ENCODE results near the gene ABCA2. TPM values are rescaled to one million over a fixed set of nuclear protein-coding genes. Genes with fewer than 3 reads are reported as not detected.

Gene ABCA2
- polyA plus RNA-seq, 1 experiment = 16.0 TPM

- no peaks in the 10 kb centered on the region; the same call in 1 of the 2 replicates for H3K27me3 ChIP-seq (ENCODE audit: control insufficient read depth, insufficient read depth, low read length)
- no peaks in the 10 kb centered on the region for H3K36me3 ChIP-seq (ENCODE audit: control insufficient read depth, insufficient read depth, low read length)
- TF ChIP-seq CTCF (IDR thresholded peaks at IDR 0.05; ENCODE audit: insufficient read depth, low read depth, low read length) = no peak
- ChIA-PET POLR2A (no interaction called here), CTCF (interaction anchor here (0.8 to 2.8 kb wide), 5 partner anchors 11 to 76 kb away, joined by 3 to 8 read pairs (median 3); partner anchors contain the start of gene FBXW5)
- H3K4me3 ChIP-seq (ENCODE audit: low read depth, low read length) = no peak overlapping the region
- no peak for DNase-seq (ENCODE audit: low read depth)
Observed at GRCh38 chr9:136958898-136959850, 68.9 kb downstream of the ABCA2 start.

GRCh38 chr9:136958473-136958872 lies 69.6 kb downstream of the ABCA2 start:
- DNase-seq (ENCODE audit: low read depth) = no peak
- POLR2A ChIA-PET = no interaction called here

GRCh38 chr9:136957901-136958300 lies 70.1 kb downstream of the ABCA2 start:
- Histone ChIP-seq H3K27me3 (ENCODE audit: control insufficient read depth, insufficient read depth, low read length) (no peaks in the 10 kb centered on the region; the same call in 1 of the 2 replicates), H3K36me3 (ENCODE audit: control insufficient read depth, insufficient read depth, low read length) (no peaks in the 10 kb centered on the region), H3K4me3 (ENCODE audit: low read depth, low read length) (no peak overlapping the region)
- DNase-seq (ENCODE audit: low read depth) = no peak
- TF ChIP-seq CTCF (IDR thresholded peaks at IDR 0.05; ENCODE audit: insufficient read depth, low read depth, low read length) = no peak
- ChIA-PET POLR2A (no interaction called here), CTCF (no interaction called here)

More at GRCh38 chr9:136958473-136958872, 69.6 kb downstream of the ABCA2 start:
- TF ChIP-seq CTCF (IDR thresholded peaks at IDR 0.05; ENCODE audit: insufficient read depth, low read depth, low read length) = no peak
- CTCF ChIA-PET = interaction anchor here (1.6 kb wide), 1 partner anchor 12 kb away, joined by 4 read pairs; no protein-coding TSS in a partner anchor
- no peaks in the 10 kb centered on the region; the same call in 1 of the 2 replicates for H3K27me3 ChIP-seq (ENCODE audit: control insufficient read depth, insufficient read depth, low read length)
- no peaks in the 10 kb centered on the region for H3K36me3 ChIP-seq (ENCODE audit: control insufficient read depth, insufficient read depth, low read length)
- no peak overlapping the region for H3K4me3 ChIP-seq (ENCODE audit: low read depth, low read length)

GRCh38 chr9:136957461-136957860 lies 70.6 kb downstream of the ABCA2 start:
- H3K36me3 ChIP-seq (ENCODE audit: control insufficient read depth, insufficient read depth, low read length) = no peaks in the 10 kb centered on the region
- TF ChIP-seq CTCF (IDR thresholded peaks at IDR 0.05; ENCODE audit: insufficient read depth, low read depth, low read length) = no peak

More at GRCh38 chr9:136957461-136957860, 70.6 kb downstream of the ABCA2 start:
- H3K27me3 ChIP-seq (ENCODE audit: control insufficient read depth, insufficient read depth, low read length) = no peaks in the 10 kb centered on the region; the same call in 1 of the 2 replicates
- ChIA-PET POLR2A (no interaction called here), CTCF (no interaction called here)
- DNase-seq (ENCODE audit: low read depth) = no peak
- H3K4me3 ChIP-seq (ENCODE audit: low read depth, low read length) = no peak overlapping the region

Other genes with a start within 250 kb of the ABCA2 start
- gene TMEM141, start 236.9 kb downstream of the ABCA2 start, polyA plus RNA-seq (2011; rRNA removed) = 51.5 and 62.5 TPM in 2 replicates
- 0.20 and 0.33 TPM in 2 replicates for gene CCDC183, start 231.9 kb downstream of the ABCA2 start, polyA plus RNA-seq (2011; rRNA removed)
- gene RABL6, start 220.3 kb downstream of the ABCA2 start, polyA plus RNA-seq (2011; rRNA removed) = 36.7 and 60.2 TPM in 2 replicates
- gene AJM1, start 185.8 kb downstream of the ABCA2 start, polyA plus RNA-seq (2011; rRNA removed) = 0.86 and 1.0 TPM in 2 replicates
- gene PHPT1, start 178.8 kb downstream of the ABCA2 start, polyA plus RNA-seq (2011; rRNA removed) = 116 and 233 TPM in 2 replicates
- gene MAMDC4, start 175.9 kb downstream of the ABCA2 start, polyA plus RNA-seq (2011; rRNA removed) = 0.86 and 1.6 TPM in 2 replicates
- gene EDF1, start 161.9 kb downstream of the ABCA2 start, polyA plus RNA-seq (2011; rRNA removed) = 513 and 672 TPM in 2 replicates
- 9.6 and 13.6 TPM in 2 replicates for gene TRAF2, start 141.7 kb downstream of the ABCA2 start, polyA plus RNA-seq (2011; rRNA removed)
- 46.9 and 71.9 TPM in 2 replicates for gene FBXW5, start 83.5 kb downstream of the ABCA2 start, polyA plus RNA-seq (2011; rRNA removed)
- gene C8G, start 83.0 kb downstream of the ABCA2 start, polyA plus RNA-seq (2011; rRNA removed) = 0.48 and 0.60 TPM in 2 replicates
- 0.36 and 0.40 TPM in 2 replicates for gene LCN12, start 76.0 kb downstream of the ABCA2 start, polyA plus RNA-seq (2011; rRNA removed)
- gene PTGDS, start 50.7 kb downstream of the ABCA2 start, polyA plus RNA-seq (2011; rRNA removed) = 0.31 and 0.58 TPM in 2 replicates
- 0.01 and 0.06 TPM in 2 replicates for gene LCNL1, start 45.2 kb downstream of the ABCA2 start, polyA plus RNA-seq (2011; rRNA removed)
- gene PAXX, start 35.8 kb downstream of the ABCA2 start, polyA plus RNA-seq (2011; rRNA removed) = 10.3 and 11.8 TPM in 2 replicates
- 3.9 and 4.0 TPM in 2 replicates for gene CLIC3, start 31.7 kb downstream of the ABCA2 start, polyA plus RNA-seq (2011; rRNA removed)
- not detected in 2 replicates for gene FUT7, start 3.9 kb upstream of the ABCA2 start, polyA plus RNA-seq (2011; rRNA removed)
- 21.8 and 31.9 TPM in 2 replicates for gene NPDC1, start 17.9 kb upstream of the ABCA2 start, polyA plus RNA-seq (2011; rRNA removed)
- not detected in 2 replicates for gene ENTPD2, start 25.8 kb upstream of the ABCA2 start, polyA plus RNA-seq (2011; rRNA removed)
- 5.1 and 8.6 TPM in 2 replicates for gene SAPCD2, start 42.3 kb upstream of the ABCA2 start, polyA plus RNA-seq (2011; rRNA removed)
- gene UAP1L1, start 49.3 kb upstream of the ABCA2 start, polyA plus RNA-seq (2011; rRNA removed) = 2.8 and 5.6 TPM in 2 replicates
- gene MAN1B1, start 58.7 kb upstream of the ABCA2 start, polyA plus RNA-seq (2011; rRNA removed) = 53.0 and 80.0 TPM in 2 replicates
- 66.7 and 94.4 TPM in 2 replicates for gene DPP7, start 86.5 kb upstream of the ABCA2 start, polyA plus RNA-seq (2011; rRNA removed)
- 0.04 and 0.10 TPM in 2 replicates for gene GRIN1, start 110.9 kb upstream of the ABCA2 start, polyA plus RNA-seq (2011; rRNA removed)
- not detected in 2 replicates for gene LRRC26, start 141.8 kb upstream of the ABCA2 start, polyA plus RNA-seq (2011; rRNA removed)
- gene TMEM210, start 143.8 kb upstream of the ABCA2 start, polyA plus RNA-seq (2011; rRNA removed) = not detected in 2 replicates
- 14.6 and 25.5 TPM in 2 replicates for gene ANAPC2, start 160.3 kb upstream of the ABCA2 start, polyA plus RNA-seq (2011; rRNA removed)
- 53.8 and 81.4 TPM in 2 replicates for gene SSNA1, start 160.4 kb upstream of the ABCA2 start, polyA plus RNA-seq (2011; rRNA removed)
- 2.9 and 3.5 TPM in 2 replicates for gene TPRN, start 172.5 kb upstream of the ABCA2 start, polyA plus RNA-seq (2011; rRNA removed)
- 37.8 and 43.8 TPM in 2 replicates for gene TMEM203, start 177.4 kb upstream of the ABCA2 start, polyA plus RNA-seq (2011; rRNA removed)
- gene NDOR1, start 177.5 kb upstream of the ABCA2 start, polyA plus RNA-seq (2011; rRNA removed) = 4.4 and 7.1 TPM in 2 replicates
- 0.26 and 0.39 TPM in 2 replicates for gene RNF208, start 194.0 kb upstream of the ABCA2 start, polyA plus RNA-seq (2011; rRNA removed)
- gene CYSRT1, start 196.9 kb upstream of the ABCA2 start, polyA plus RNA-seq (2011; rRNA removed) = 0.58 and 0.74 TPM in 2 replicates
- gene RNF224, start 199.3 kb upstream of the ABCA2 start, polyA plus RNA-seq (2011; rRNA removed) = not detected in 2 replicates
- gene SLC34A3, start 202.7 kb upstream of the ABCA2 start, polyA plus RNA-seq (2011; rRNA removed) = not detected in 2 replicates
- gene TUBB4B, start 213.1 kb upstream of the ABCA2 start, polyA plus RNA-seq (2011; rRNA removed) = 263 and 385 TPM in 2 replicates
- not detected in 2 replicates for gene STPG3, start 223.0 kb upstream of the ABCA2 start, polyA plus RNA-seq (2011; rRNA removed)
- gene NELFB, start 227.1 kb upstream of the ABCA2 start, polyA plus RNA-seq (2011; rRNA removed) = 26.6 and 51.9 TPM in 2 replicates
- 16.9 and 23.8 TPM in 2 replicates for gene TOR4A, start 249.5 kb upstream of the ABCA2 start, polyA plus RNA-seq (2011; rRNA removed)